IPS-NIHi11 (cell line): Measurements from ENCODE around the gene TRIM15.

Experiments used
- DNase-seq: peaks from one replicate; pipeline ENCODE4 v3.0.0; 2012; ENCODE audit warnings: mixed read lengths, low spot score

Gene TRIM15

GRCh38 chr6:30145818-30146217, 17.5 kb upstream of the TRIM15 start:
- DNase-seq, result peak; percentile 32

GRCh38 chr6:30147096-30147495, 16.2 kb upstream of the TRIM15 start:
- DNase-seq, result no peak

DNA sequence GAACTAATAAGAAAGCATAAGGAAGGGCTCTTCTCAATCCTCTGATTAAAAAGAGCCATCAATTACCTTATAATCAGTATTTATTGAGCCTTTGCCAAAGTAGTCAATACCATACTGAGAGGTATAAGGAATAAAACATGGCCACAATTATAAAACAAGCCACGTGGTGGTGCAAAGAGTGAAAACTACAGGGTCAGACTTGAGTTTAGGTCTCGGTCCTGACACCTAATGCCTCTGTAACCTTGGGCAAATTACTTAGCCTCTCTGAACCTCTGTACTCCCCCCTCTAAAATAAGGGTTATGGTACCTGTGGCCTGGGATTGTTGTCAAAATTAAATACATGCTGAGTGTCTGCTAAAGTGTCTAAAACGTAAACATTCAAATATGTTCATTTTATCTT, 14.1 kb upstream of the TRIM15 start:
- DNase-seq, result no peak

DNA sequence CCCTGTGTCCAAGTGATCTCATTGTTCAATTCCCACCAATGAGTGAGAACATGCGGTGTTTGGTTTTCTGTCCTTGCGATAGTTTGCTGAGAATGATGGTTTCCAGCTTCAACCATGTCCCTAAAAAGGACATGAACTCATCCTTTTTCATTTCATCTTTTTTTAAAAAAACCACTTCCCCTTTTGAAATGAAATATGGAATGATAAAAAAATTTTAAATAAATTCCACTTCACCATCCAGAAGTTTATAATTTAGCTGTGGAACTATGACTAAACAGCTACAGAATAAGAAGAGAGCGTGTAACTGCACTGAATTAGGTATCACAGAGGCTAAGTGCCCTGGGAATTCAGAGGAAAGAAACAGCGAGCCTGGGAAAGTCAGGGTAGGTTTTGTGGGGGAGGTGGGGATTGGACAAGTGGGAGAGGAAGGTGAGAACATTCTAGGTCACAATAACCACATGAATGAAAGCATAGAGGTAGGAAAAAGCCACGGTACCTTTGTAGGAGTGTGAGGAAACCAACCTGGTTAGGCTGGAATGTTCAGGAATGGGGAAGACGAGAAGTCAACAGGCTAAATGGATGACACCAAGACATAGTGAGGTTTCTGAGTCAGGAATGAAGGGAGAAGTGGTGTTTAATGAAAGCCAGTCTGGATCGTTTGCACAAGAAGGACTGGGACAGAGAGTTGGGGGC, 13.3 kb upstream of the TRIM15 start:
- DNase-seq, result no peak

DNA sequence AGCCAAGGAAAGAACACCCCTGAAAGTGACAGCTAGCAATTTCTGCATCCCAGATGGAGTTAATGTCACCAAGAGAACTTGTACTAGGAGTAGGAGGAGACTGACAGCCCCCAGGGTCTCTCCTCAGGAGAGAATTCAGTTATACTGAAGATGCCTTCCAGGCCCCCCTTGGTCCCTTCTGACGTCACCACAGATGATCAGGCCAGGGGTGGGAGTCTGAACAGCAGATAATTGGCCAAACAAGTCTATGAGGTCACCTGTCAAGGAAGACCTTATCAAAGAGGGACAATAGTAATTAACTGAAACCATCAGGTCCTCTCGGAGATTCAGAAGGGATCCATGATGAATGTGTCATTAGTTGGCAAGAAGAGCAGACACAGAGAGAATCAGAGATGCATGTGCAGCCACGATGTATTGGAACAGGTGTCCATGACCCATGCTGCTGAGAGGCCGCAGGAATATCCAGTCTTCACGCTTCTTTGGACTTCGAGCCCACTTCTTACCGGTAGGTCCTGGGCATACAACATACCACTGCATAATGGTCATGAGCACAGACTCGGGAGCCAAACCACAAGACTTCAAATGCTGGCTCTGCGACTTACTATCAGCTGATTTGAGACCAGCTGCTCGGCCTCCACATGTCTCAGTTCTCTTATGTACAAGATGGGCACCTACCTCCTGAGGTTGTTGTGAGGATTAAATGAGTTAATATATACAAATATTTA, 12.5 kb upstream of the TRIM15 start:
- no peak for DNase-seq

DNA sequence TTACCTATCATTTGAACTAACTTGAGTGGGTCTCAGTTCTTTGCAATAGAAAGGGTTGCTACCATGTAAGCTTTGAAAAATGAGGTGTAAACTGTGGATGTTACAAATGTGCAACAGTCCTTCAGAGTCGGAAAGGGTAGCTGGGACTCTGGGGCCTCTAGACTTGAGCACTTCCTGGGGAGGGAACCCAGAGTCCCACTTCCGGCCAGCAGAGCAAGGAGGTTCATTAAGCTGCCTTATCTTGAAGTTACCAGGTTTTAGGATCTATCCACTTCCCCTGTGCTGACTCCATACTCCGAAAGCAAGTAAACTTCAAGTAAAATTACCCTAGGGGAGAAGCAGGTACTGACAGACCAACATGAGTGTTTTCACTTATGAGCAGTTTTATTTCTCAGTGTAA, 11.8 kb upstream of the TRIM15 start:
- no peak for DNase-seq

GRCh38 chr6:30152016-30152673, 11.2 kb upstream of the TRIM15 start:
- no peak for DNase-seq

DNA sequence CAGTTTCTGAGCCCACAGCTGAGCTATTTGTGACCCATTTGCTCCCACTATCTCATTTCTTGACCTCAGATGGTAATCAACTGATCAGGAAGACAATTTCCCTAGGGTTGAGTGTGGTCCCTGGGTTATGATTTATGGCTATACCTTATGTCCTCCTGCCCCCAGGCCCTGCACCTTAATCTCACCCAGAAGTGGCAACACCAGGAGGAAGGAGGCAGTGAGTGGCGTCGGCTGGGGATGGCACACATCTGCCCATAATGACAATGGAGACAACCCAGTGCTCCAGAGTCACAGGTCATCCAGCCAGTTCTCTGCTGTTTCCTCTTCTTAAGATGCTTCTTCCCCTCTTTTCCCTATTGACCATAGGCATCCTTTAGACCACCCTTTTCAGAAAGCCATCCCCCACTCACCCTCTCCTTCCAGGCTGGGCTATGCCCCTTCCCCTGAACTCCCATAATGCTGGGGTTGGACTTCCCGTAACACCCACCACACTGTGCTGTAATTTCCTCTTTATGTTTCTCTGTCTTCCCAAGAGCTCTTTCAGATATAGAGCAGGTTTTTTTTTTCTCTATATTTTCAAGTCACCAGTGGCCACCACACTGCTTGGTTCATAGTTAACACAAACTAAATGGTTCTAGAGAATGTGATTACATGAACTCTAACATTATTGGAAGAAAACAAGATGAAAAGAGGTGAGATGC, 10.3 kb upstream of the TRIM15 start:
- no peak for DNase-seq

- DNase-seq, result no peak
Observed at GRCh38 chr6:30154061-30154460, 9.3 kb upstream of the TRIM15 start.

- no peak for DNase-seq
Observed at GRCh38 chr6:30154709-30155519, 8.4 kb upstream of the TRIM15 start.

DNA sequence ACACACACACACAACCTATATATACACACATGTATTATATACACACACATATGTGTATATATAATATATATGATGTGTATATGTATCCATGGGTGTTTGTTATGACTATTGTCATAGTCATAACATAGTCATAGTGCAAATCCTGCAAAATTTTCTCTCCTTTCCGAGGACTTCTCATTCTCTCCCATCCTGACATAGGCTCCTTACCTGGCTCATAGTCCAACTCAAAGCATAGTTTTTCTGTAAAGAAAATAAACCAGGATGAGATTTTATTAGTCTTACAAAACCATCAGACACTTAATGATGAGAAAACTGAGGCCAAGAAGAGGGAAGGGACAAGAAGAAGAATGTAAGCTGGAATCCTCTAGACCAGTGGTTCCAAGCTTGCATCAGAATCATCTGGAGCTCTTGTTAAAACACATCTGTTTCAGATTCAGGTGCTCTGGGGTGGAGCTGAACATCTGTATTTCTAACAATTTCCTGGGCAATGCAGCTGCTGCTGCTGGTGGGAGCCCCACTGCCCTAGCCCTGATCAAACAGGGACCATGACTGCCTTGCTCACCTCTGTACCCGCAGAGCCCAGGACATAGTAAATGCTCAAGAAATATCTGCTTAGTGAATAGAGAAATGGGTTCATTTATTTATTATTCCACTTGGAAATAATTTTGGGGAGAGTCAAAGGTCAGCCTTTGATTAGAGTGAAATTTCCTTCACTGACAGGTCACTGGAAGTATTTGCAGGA, 7.7 kb upstream of the TRIM15 start:
- no peak for DNase-seq

GRCh38 chr6:30156262-30156599, 7.1 kb upstream of the TRIM15 start:
- no peak for DNase-seq

- no peak for DNase-seq
Observed at GRCh38 chr6:30156774-30157173, 6.6 kb upstream of the TRIM15 start.

DNA sequence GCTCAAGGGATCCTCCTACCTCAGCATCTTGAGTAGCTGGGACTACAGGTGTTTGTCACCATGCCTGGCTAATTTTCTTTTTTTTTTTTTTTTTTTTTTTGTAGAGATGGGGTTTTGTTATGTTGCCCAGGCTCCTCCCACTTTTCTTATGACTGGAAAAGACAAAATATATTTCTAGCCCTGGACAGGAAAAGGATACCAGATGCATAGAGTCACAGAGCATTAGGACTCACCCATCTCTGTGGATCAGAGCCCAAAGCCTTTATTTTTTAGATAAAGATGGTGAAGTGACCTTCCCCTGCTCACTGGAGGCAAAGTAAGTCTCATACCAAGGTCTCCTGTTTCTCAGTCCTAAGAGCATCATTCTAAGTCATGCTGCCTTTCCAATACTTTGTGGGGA, 5.8 kb upstream of the TRIM15 start:
- no peak for DNase-seq

- no peak for DNase-seq
Observed at GRCh38 chr6:30157999-30158398, 5.3 kb upstream of the TRIM15 start.

GRCh38 chr6:30158475-30159040, 4.8 kb upstream of the TRIM15 start:
- DNase-seq, result no peak

DNA sequence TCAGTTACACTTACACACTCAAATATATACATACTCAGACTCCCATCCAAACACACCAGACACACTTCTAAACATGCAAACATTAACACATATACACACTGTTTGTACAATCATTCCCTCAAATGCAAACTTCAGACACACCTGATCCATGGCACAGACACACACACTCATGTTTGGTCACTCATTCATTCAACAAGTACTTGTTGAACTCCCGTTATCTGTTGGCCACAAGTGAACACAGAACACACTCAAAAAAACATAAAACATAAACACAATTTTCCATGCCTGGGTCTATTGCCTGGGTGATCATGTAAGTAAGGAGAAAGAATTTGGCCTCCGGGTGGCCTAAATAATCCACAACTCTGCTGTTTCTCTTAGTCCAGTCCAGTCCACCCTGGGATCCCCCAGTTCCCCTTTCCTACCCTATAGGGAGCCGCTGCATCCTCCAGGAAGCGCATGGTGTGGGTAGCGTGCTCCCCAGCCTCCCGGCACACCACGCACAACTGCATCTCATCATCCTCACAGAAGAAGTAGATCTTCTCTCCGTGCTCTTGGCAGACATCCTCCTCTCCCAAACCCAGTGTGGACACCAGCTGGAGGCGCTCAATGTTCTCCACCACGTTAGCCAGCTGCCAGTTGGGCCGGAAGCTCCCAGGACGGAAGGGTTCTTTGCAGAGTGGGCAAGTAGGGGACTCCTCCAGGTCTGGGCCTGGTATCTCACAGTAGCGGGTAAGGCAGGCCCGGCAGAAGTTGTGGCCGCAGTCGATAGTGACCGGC, 3.1 kb upstream of the TRIM15 start:
- no peak for DNase-seq

DNA sequence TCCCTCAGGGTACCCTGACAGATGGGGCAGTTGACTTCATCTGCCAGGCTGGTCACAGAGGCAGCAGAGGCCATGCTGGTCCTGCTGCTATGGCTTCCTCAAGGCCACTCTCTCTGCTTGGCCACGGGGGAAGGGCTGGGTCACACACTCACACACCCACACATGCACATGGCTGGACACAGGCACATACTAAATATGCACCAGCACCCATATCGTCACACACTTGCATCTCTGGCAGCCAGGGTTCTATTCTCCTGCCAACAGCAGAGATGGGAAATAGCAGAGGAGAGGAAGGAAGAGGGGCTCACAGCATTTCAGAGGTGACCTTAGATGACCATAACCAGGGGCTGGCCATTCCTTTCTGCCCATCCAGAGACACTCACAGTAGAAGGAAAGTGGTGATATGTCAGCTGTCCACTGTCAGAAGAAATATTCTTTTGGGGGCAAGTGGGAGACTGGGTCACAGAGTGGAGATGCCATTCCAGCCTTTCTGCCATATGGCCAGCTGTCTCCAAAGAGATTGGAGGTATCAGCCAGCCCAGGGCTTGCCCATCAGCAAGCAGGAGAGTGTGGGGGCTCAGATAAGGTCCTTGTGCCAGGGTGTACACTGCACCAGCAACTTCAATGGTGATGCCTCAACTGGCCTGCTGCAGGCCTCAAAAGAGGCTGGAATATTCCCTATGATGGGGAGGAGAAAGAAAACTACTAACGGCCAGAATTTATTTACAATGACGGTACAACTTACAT, 2.4 kb upstream of the TRIM15 start, which contains the start of gene TRIM10:
TRIM10 (minus strand) TSS at position 427 of the 747 bp plus-strand sequence; CDS start at position 74, 353 bp downstream.
- no peak for DNase-seq
